GM18526 (cell line): ENCODE data around the gene VWA8.

Experiments
- POLR2A ChIP-seq: IDR thresholded peaks from 3 replicates; pipeline ENCODE4 v1.6.1; 2011; ENCODE audit not compliant: insufficient read length; ENCODE audit errors: extremely low read depth

VWA8 gene

DNA sequence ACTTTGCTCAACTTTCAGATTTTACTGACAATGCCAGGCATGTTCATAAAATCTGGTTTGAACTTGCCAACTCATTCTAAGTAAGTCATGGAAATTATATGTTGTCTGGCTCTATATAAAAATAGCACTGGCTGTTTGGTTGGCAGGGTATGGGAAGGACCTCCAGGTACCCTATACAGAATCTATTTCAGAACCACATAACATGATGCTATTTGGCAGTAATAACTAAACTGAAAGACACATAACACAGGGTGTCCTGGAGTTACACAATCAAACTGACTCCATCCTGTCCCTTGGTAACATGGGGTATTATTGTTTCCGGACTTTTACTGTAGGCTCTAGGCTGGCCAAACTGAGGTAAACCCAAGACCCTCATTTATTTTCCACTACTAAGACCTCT, 254.8 kb downstream of the VWA8 start:
- TF ChIP-seq POLR2A = no peak

DNA sequence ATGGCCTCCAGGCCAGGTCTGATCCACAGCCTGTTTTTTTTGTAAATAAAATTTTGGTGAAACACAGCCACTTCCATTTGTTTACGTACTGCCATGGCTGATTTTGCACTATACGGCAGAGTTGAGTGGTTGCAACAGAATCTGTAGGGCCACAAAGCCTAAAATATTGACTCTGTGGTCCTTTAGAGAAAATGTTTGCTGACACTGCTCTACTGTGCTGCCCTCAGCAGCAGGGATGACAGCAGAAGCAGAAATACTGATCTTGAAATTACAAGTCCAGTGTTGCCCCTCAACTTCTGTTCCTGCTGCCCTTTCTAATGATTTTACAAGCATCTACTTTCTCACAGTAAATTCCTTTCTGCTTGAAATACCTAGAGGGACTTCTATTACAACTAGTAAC, 258.4 kb downstream of the VWA8 start:
- no peak for TF ChIP-seq POLR2A

DNA sequence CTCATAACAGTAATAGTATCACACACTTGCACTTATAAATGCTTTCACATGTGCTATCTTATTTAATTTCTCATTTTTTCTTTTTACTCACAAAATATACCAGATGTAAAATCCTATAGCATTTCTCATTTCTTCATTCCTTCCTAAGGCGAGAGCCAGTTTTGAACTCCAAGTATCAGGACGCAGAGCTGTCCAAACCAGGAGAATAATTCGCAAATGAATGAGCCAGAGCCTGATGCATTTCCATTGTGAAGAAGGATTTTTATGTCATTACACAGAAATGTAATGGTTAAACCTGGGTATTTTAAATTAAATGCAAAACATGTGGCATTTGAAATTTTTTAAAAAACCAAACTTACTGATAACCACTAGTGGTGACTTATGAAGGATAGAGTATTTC, 259.2 kb downstream of the VWA8 start:
- TF ChIP-seq POLR2A = no peak

DNA sequence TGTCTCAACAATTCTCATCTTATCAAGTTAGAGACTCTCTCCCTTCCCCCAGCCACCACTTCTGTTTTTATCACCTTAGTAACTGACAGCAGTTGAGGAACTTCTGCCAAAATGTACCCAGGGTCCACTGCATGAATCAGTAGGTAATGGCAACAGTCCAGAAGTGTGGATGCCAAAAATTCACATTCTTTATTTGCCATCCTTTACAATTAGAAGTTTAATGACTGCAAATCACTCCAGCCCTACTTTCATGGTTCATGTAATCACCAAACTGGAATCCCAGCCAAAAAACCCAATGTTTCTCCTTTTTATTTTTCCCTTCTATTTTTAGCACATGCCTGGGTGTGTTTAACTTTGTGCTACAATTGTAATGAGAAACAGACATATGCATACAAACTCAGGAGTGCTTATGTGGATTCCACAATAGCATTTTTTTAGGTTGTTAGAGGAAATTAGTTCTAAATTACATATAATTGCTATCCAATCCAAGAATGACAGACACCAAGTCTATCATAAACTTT, 260.1 kb downstream of the VWA8 start:
- no peak for TF ChIP-seq POLR2A

DNA sequence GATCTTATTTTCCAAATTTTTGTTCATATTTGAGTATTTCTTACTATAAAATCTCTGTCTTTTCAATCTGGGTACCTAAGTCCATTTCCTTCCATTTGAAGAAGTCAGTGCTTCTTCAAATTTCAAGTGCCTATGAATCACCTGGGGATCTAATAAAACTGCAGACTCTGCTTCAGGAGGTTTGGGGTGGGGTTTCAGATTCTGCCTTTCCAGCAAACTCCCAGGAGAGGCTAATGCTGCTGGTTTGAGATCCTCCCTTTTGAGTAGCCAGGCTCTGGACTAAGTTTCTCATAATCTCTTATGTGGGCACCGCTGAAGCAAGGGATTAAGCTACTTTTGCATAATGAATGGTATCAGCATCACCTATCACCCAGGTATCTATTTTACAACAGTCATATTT, 261.1 kb downstream of the VWA8 start:
- TF ChIP-seq POLR2A = no peak

DNA sequence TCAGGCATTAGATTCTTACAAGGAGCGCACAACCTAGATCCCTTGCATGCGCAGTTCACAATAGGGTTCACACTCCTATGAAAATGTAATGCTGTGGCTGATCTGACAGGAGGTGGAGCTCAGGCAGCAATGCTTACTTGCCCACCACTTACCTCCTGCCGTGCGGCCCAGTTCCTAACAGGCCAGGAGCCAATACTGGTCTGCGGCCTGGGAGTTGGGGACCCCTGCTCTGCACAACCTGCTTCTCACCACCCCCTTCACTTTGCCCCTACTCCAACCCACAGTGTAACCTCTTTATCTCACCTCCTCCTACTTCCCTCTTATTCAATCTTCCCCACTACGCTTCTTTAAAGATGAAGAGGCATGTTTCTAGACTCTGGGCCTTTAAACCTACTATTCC, 263.3 kb downstream of the VWA8 start:
- no peak for TF ChIP-seq POLR2A

DNA sequence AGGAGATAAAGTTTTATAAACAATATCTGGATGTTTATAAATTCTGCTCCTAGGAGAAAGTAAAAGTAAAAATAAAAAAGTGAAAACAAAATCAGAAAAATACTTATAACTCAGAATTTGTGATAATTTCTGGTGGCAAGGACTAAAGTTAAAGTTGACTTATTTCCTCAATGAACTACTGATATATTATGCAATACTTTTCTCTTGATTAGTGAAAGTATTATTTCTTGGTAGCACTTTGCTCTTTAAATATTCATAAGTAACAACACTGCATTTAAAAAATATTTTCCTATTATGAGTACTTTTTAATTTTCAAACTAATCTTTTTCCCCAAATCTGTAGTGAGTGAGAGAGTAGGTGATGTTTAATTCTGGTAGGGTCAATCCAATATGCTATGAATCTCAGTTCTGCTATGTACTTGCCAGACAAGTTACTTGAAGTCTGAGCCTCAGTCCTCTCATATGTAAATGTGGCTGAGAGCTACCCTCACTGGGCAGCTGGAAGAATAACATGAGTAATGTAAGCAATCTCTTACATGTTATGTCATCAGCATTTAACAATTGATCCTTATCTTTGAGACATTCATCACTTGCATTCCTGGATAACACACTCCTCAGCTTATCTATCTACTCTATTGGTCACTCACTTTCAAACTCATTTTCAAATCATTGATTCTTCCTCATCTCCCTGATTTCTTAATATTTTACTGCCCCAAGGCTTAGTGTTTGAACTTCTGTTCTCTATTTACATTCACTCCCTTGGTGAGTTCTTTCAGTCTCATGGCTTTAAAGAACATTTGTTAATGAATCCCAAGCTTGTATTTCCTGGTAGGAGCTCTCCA, 264.5 kb downstream of the VWA8 start:
- no peak for TF ChIP-seq POLR2A

DNA sequence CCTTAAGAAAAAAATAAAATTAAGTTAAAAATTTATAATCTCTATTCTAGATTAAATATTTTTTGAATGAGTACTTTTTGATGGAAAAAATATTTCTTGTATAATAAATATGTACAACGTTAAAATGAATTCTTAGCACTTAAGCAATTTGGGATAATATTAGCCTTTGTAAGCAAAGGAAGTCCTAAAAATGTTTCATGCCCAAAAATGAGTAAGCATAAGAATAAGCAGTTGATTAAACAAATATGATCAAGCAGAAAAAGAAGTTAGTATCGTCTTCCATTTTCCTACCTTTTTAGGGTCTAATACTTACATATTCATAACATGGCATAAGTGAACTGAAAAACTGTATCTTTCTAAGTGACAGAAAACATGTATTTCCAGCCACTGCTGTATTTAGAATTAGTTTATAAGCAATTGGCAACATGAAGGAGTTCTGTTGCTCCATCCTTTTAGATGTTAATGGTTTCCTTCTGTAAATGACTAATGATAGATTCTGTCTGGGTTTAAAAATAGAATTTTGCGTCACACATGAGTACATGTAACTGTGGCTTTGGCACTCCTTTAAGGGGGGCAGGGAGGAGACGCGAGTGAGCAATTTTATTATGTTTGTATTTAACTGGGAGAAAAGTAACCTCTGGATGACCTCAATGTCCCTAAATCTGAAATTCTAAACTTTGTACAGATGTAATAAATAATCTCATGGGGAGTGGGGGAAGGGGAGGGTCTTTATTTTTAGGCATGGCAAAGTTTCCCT, 266.2 kb downstream of the VWA8 start:
- TF ChIP-seq POLR2A = no peak

DNA sequence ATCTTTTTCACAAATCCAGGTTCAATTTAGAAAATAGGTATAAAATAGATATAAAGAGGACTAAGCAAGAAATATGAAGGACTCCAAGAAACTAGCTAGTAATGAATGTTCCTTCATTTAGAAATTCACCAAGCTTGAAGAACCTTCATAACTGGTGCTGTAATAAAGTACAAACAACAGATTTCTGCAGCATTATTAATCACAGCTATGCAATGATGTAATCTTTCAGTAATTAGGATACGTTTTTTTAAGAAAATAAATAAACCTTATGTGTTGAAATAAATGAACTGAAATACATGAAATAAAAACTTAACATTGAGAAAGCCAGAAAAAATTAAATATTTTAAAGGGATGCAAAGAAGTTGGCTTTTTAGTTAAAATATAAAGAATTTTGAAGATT, 267.5 kb downstream of the VWA8 start:
- no peak for TF ChIP-seq POLR2A

DNA sequence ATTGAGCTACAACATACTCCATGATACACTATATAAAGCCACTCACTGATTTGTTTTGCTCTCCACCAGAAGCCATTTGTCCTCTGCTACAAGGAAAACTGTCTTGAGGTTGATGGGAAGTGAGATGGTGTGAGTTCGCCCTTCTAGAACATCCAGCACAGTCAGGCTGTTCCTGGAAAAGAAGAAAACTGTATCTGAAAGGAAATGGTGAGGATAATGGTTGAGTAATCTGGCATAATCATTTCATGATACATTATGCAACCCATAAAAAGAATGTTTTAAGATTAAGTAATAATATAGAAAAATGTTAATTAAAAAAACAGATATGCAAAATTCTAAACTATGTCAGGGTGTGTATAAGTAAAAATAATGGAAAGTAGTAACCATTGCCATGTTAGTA, 269.6 kb downstream of the VWA8 start:
- no peak for TF ChIP-seq POLR2A

DNA sequence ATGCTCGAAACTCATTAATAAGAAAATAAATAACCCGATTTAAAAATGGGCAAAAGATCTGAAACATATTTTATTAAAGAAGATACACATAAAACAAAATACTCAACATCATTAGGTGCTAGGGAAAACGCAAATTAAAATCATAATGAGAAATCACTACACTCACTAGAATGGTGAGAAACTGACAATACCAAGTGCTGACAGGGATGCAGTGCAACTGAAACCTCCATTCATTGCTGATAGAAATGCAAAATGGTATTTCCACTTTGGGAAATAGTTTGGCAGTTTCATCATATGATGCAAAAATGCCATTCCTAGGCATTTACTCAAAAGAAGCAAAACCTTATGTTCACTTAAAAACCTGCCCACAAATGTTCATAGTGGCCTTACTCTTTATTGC, 278.1 kb downstream of the VWA8 start:
- no peak for TF ChIP-seq POLR2A

DNA sequence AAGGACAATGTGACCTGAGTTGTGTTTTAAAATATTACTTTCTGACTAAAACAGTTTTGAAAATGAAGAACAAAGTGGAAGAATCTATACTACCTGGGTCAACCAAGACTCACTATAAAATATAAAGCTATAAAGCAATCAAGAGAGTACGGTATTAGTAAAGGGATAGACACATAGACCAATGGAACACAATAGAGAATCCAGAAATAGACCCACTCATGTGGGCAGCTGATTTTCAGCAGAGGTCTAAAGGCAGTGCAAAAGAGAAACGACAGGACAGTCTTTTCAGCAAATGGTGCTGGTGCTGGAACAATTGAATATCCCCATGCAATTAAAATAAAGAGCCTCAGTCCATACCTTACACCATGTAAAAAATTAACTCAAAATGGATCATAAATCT, 278.9 kb downstream of the VWA8 start:
- TF ChIP-seq POLR2A = no peak

DNA sequence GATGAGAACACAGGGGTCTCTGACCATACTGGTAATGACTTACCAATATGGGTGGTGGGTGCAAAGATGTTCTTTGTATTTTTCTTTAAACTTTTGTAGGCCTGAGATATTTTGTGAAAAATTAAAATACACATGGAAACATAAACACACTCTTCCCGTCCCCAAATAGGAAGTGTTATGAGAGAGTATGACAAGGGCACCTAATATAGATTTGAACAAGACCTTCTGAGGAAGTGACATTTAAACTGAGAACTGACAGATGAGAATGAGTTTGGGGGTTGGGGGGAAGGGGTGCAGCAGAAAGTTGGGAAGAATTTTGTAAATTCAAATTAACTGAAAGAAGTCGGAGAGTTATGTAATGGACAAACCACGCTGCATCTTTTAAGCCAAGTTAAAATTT, 279.3 kb downstream of the VWA8 start:
- no peak for TF ChIP-seq POLR2A

DNA sequence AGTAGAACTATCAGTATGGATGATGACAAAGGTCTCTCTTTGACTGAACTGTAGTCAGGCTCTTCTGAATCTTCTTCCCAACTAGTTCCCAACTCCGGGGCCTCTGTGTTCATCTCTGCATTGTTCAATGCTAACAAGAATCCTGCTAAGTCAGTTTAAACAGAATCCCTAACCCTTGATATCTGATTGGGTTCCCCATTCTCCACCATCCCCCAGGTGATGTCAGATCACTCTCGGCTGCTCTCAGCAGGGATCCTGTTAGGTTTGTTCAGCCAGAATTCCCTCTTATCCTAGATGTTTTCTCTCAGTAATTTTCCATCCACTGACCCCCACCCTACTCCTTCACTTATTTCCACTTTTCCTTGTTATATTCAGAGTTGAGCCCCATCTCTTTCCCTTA, 280.0 kb downstream of the VWA8 start:
- TF ChIP-seq POLR2A = no peak

DNA sequence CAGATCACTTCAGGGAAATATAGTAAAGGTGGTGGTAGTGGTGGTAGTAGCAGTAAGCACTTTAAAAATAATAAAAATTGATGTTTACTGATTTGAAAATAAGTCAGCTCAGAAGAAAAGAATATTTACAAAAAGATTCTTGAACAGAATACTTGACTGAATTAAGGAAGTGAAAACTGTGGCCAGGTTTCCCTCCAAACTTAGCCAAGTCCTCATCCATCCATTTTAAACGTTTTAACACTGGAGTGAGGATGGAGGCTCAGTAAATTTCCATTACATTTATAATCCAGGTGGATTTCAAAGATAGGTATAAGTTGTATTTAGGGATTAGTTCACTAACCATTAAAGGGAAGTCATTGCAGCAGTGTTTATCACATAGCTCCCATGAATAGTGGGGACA, 282.1 kb downstream of the VWA8 start:
- no peak for TF ChIP-seq POLR2A

DNA sequence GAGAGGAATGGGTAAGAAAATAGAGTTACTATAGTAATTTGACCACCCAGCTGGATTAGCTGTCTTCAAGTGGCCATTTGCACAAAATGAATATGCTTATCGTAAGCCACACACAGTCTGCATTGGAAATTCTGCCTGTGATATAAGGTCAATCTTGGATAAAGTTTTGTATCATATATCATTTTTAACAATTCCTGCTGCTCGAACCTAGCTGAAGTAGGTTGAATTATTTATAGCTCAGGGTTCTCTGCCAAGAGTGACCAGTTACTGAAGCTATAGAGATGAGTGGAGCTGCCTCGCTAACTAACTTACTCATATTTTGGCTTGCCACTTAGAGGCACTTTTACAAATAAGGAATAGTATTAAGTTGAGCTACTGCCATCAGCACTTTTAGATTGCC, 282.7 kb downstream of the VWA8 start:
- no peak for TF ChIP-seq POLR2A
